A673 (cell line): ENCODE measurements around the gene ECM2. TPM values are rescaled to one million over a fixed set of nuclear protein-coding genes. Genes with fewer than 3 reads are reported as not detected.

Source experiments
- BruUV-seq: library from RNA; stranded (reverse); fragments of 400-500 nt; replicated peaks from 2 replicates; lab custom pipeline; 2021; lab: Mats Ljungman, UMichigan
- CTCF ChIA-PET: fragments of 300-600 bp; sonication (Branson Sonifier 250); formaldehyde crosslinking; loops from one replicate; lab custom pipeline; 2022; ENCODE audit warnings: antibody characterized with exemption; lab: Charles Lee
- POLR2A ChIA-PET: fragments of 300-600 bp; sonication (Branson Sonifier 250); formaldehyde crosslinking; loops from one replicate; lab custom pipeline; 2022; ENCODE audit warnings: antibody characterized with exemption; ENCODE audit not compliant: low non-redundant PET; lab: Charles Lee
- DNase-seq: peaks from one replicate; pipeline ENCODE4 v3.0.0-alpha.2; 2015; ENCODE audit warnings: low spot score
- H3K27ac ChIP-seq: fragments of 200-600 bp; sonication (generic); 2 replicates; pipeline ENCODE4 v1.5.1; 2016; ENCODE audit warnings: mixed run types, low read depth, mild to moderate bottlenecking, mixed read lengths, antibody characterized with exemption, low read length; ENCODE audit not compliant: poor library complexity, severe bottlenecking
- H3K27me3 ChIP-seq: fragments of 200-600 bp; sonication (generic); replicated peaks from 2 replicates; pipeline ENCODE4 v1.6.1; 2017; ENCODE audit warnings: mixed run types, low read depth, mild to moderate bottlenecking, mixed read lengths, antibody characterized with exemption, low read length; ENCODE audit not compliant: insufficient read depth, poor library complexity
- H3K36me3 ChIP-seq: fragments of 200-600 bp; sonication (generic); 2 replicates; pipeline ENCODE4 v1.6.1; 2016; ENCODE audit warnings: mixed run types, mild to moderate bottlenecking, mixed read lengths, antibody characterized with exemption, low read length; ENCODE audit not compliant: insufficient read depth, poor library complexity, severe bottlenecking
- H3K4me1 ChIP-seq: fragments of 200-600 bp; sonication (generic); 2 replicates; pipeline ENCODE4 v1.6.1; 2017; ENCODE audit warnings: mixed run types, mild to moderate bottlenecking, mixed read lengths, antibody characterized with exemption, low read length; ENCODE audit not compliant: insufficient read depth, poor library complexity, severe bottlenecking
- H3K4me3 ChIP-seq: fragments of 200-600 bp; sonication (generic); 2 replicates; pipeline ENCODE4 v1.5.1; 2016; ENCODE audit warnings: low read depth, mixed run types, mild to moderate bottlenecking, mixed read lengths, low read length; ENCODE audit not compliant: poor library complexity, severe bottlenecking
- H3K9me3 ChIP-seq: fragments of 200-600 bp; sonication (generic); 2 replicates; pipeline ENCODE4 v1.6.1; 2016; ENCODE audit warnings: mixed run types, low read depth, mild to moderate bottlenecking, mixed read lengths, antibody characterized with exemption, low read length; ENCODE audit not compliant: poor library complexity, severe bottlenecking
- EZH2 ChIP-seq: fragments of 200-600 bp; sonication (generic); IDR thresholded peaks from 2 replicates; pipeline ENCODE4 v1.6.1; 2017; ENCODE audit warnings: borderline replicate concordance, low read depth, mild to moderate bottlenecking, mixed read lengths, antibody characterized with exemption, low read length; ENCODE audit not compliant: poor library complexity, severe bottlenecking
- intact Hi-C: fragments of 100-400 bp; cut with micrococcal nuclease; formaldehyde crosslinking; loops from one replicate; pipeline ENCODE4 v1.10.0; 2022; ENCODE audit not compliant: unreplicated experiment
- total RNA-seq: library from RNA; stranded (reverse); gene quantifications from 2 replicates; pipeline ENCODE4 v1.2.3, GENCODE V29; 2021
- TF ChIP-seq, protein P1 (sequence below): fragments of 300-800, 200-600 bp; sonication (generic); conservative IDR thresholded peaks from 2 replicates; pipeline ENCODE4 v1.5.1; 2017; ENCODE audit warnings: low read depth, mild to moderate bottlenecking, antibody characterized with exemption, low read length, moderate library complexity, mixed read lengths

Gene ECM2
- total RNA-seq, 1 experiment from 2014 or later: 0.24 TPM

DNA sequence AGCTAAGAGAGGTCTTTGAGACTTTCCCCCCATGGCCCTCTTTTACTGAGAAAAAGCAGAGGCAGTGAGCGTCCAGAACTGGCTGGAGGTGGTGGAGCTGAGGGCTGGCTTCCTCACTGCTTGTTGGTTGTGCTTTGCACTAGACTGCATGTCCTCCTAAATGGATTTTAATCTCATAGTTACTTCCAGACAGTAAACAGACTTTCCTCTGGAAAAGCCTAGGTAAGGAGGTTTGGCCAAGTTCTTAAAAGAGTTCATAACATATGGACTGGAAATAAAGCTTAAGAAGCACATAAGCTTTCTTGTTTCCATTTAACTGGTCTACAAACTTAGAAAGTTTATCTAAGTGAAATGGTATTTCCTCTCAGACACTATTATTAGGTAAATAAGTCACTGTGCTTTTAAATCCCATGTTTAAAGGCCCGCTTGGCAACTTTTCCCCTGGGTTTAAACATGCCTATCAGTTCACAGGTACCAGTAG is 55.5 kb downstream of the ECM2 start:
- Histone ChIP-seq H3K4me1 (peaks cover 18% of the 10 kb centered on the region), H3K36me3 (no peaks in the 10 kb centered on the region), H3K27me3 (no peaks in the 10 kb centered on the region), H3K27ac (no peak overlapping the region), H3K4me3 (no peak overlapping the region), H3K9me3 (no peaks in the 10 kb centered on the region)
- intact Hi-C loops: no loop called here
- ChIA-PET POLR2A (no interaction called here), CTCF (no interaction called here)
- no TSS peak for BruUV-seq
- TF ChIP-seq, protein P1, sequence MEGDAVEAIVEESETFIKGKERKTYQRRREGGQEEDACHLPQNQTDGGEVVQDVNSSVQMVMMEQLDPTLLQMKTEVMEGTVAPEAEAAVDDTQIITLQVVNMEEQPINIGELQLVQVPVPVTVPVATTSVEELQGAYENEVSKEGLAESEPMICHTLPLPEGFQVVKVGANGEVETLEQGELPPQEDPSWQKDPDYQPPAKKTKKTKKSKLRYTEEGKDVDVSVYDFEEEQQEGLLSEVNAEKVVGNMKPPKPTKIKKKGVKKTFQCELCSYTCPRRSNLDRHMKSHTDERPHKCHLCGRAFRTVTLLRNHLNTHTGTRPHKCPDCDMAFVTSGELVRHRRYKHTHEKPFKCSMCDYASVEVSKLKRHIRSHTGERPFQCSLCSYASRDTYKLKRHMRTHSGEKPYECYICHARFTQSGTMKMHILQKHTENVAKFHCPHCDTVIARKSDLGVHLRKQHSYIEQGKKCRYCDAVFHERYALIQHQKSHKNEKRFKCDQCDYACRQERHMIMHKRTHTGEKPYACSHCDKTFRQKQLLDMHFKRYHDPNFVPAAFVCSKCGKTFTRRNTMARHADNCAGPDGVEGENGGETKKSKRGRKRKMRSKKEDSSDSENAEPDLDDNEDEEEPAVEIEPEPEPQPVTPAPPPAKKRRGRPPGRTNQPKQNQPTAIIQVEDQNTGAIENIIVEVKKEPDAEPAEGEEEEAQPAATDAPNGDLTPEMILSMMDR: no peak
- no peak for TF ChIP-seq EZH2
- peak; percentile 11 for DNase-seq

DNA sequence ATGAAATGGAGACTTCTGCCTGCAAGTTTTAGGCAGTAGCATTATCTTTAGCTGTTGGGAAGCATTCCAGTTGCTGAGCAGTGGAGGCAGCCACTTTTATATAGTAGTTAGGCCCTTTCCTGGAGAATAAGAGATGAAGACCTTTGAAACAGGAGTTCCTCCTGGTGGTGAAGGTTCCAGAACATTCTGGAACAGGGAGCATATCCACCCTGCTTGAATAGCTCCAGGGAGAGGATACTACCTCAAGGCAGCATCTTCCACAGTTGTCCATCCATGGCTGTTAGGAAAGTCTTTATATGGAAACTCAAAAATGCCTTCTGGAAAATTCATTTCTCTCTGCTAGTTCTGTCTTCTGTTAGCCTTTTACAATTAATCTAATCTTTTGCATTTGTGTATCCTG is 56.4 kb downstream of the ECM2 start:
- Histone ChIP-seq H3K4me1 (peaks cover 18% of the 10 kb centered on the region), H3K36me3 (no peaks in the 10 kb centered on the region), H3K27ac (no peak overlapping the region), H3K4me3 (no peak overlapping the region), H3K27me3 (no peaks in the 10 kb centered on the region), H3K9me3 (no peaks in the 10 kb centered on the region)
- TF ChIP-seq, protein P1: no peak
- TF ChIP-seq EZH2: no peak
- CTCF ChIA-PET: no interaction called here
- intact Hi-C loops: no loop called here
- DNase-seq: no peak
- no TSS peak for BruUV-seq
- POLR2A ChIA-PET: no interaction called here

DNA sequence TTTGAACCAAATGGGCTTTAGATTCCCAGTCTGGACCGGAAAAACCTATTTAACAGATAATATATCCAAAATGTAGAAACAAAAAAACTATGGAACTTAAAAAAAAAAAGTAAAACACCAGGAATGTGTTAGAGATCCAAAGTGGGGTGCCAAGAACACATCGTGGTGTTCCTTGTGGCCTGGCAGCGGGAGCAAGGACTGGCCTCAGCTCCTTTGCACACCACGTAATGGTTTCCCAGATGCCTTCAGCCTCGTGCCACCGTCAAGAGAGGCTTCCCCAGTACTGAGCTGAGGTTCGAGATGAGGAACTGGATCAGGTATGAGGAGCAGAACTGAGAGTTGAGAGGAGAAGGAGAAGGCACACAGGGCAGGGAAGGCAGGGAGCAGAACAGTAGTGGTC is 57.0 kb downstream of the ECM2 start:
- CTCF ChIA-PET: no interaction called here
- H3K27me3 ChIP-seq: no peaks in the 10 kb centered on the region
- intact Hi-C loops: no loop called here
- no peaks in the 10 kb centered on the region for H3K36me3 ChIP-seq
- no peak overlapping the region for H3K27ac ChIP-seq
- POLR2A ChIA-PET: no interaction called here
- H3K9me3 ChIP-seq: no peaks in the 10 kb centered on the region
- DNase-seq: no peak
- no TSS peak for BruUV-seq
- H3K4me3 ChIP-seq: no peak overlapping the region
- H3K4me1 ChIP-seq: peaks cover 18% of the 10 kb centered on the region
- no peak for TF ChIP-seq EZH2
- TF ChIP-seq, protein P1: no peak
